NCI-H2029 treated with DMSO at 0.1 percent for 48 hours (cell line): ENCODE results near the gene NEU3.
"Not testable (repeated sequence)": the region's sequence is repeated elsewhere in the genome, so short reads cannot be mapped to it uniquely, and the experiment has no call there.

Experiments used
- DNase-seq: peaks from one replicate; lab custom pipeline; 2025; lab: John Stamatoyannopoulos, UW

The NEU3 gene

GRCh38 chr11:74984730-74985129, 4.0 kb upstream of the NEU3 start:
- no peak for DNase-seq

- DNase-seq: no peak
Observed at GRCh38 chr11:74989260-74989638, 516 bp downstream of the NEU3 start.

GRCh38 chr11:74990150-74990549, 1.4 kb downstream of the NEU3 start:
- DNase-seq: not testable (repeated sequence)

GRCh38 chr11:74990941-74991340, 2.2 kb downstream of the NEU3 start:
- no peak for DNase-seq

DNA sequence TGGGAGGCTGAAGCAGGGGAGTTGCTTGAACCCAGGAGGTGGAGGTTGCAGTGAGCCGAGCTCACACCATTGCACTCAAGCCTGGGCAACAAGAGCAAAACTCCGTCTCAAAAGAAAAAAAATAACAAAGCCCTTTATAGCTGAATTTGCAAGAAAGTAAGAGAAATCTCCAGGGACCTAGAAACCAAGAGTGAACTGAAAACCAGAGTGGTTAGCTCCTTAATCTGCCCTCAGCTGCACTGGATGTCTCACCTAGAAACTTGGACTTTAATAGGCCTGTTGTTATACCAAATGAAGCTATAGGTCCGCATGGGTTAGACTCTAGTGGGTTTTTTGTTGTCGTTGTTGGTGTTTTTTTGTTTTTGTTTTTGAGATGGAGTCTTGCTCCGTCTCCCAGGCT, 4.1 kb downstream of the NEU3 start:
- no peak for DNase-seq

- DNase-seq: no peak
Observed at GRCh38 chr11:75000975-75001354, 12.2 kb downstream of the NEU3 start.

GRCh38 chr11:75001686-75002085, 13.0 kb downstream of the NEU3 start:
- DNase-seq: no peak

DNA sequence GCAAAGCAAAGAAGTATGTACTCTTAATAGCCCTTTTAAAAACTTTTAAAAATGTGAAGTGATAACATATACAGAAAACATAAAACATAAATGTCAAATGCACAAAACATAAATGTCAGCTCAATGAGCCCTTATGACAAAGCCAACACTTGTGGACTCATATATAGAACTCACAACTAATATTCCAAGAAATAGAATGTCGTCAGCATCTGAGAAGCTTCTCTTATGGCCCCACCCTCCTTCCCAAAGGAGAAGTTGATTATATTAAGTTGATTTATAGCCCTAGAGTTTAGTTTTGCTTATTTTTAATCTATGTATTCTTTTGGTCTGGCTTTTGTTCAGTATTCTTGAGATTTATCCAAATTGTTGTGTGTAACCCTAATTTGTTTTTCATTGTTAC, 13.8 kb downstream of the NEU3 start:
- no peak for DNase-seq

DNA sequence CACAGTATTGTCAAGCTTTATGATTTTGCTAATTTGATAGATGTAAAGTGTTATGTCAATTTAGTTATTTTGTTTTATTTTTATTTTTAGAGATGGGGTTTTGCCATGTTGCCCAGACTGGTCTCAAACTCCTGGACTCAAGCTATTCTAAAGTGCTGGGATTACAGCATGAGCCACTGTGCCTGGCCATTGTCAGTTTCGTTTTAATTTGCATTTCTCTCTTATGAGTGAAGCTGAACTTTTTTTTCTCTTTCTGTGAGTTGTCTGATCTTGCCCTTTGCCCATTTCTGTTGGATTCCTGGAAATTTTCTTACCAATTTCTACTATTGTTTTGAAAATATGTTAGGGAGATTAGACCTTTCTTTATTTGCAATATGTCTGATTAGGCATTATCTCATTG, 15.5 kb downstream of the NEU3 start:
- DNase-seq: no peak

- DNase-seq: no peak
Observed at GRCh38 chr11:75011357-75011756, 22.6 kb downstream of the NEU3 start.

DNA sequence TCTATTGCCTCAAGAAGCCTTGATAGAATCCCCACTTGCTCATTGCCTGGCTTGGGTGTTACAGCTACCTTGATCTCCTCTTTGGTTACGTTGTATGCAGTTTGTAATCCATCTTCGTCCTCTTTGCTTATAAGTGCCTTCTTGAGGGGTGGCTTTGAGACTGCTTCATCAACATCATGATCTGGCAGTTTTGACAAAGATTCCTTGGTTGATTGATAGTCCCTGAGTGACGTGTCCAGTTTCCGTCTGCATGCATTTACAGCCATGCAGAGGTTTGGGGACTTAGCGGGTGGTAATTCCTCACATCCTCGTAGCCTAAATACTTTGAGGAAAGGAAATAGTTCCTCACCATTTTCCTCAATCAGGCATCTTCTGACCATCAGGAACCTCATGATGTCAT, 23.1 kb downstream of the NEU3 start:
- DNase-seq: no peak

- no peak for DNase-seq
Observed at GRCh38 chr11:75013051-75013450, 24.3 kb downstream of the NEU3 start.

- no peak for DNase-seq
Observed at GRCh38 chr11:75014129-75014528, 25.4 kb downstream of the NEU3 start.

GRCh38 chr11:75019200-75019599, 30.5 kb downstream of the NEU3 start:
- DNase-seq: not testable (repeated sequence)

GRCh38 chr11:75020328-75020727, 31.6 kb downstream of the NEU3 start:
- DNase-seq: not testable (repeated sequence)

DNA sequence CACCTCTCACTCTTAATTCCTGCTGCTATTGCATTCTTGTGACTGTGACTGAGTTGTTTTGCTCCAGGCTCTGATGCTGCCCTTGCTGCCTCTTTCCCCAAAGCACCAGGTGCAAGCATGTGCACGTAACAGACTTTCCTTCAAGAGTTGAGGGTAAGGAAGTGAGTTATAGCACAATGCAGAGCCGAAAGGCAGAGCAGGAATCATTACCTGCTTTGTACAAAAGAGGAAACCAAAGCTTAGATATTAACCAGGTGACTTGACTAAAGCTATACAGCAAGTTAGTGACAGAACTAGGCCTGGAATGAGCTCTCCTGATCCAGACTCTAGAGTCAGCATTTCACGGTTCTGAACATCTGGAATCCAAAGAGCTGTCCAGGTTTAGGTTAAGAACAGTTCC, 33.6 kb downstream of the NEU3 start:
- DNase-seq: no peak

DNA sequence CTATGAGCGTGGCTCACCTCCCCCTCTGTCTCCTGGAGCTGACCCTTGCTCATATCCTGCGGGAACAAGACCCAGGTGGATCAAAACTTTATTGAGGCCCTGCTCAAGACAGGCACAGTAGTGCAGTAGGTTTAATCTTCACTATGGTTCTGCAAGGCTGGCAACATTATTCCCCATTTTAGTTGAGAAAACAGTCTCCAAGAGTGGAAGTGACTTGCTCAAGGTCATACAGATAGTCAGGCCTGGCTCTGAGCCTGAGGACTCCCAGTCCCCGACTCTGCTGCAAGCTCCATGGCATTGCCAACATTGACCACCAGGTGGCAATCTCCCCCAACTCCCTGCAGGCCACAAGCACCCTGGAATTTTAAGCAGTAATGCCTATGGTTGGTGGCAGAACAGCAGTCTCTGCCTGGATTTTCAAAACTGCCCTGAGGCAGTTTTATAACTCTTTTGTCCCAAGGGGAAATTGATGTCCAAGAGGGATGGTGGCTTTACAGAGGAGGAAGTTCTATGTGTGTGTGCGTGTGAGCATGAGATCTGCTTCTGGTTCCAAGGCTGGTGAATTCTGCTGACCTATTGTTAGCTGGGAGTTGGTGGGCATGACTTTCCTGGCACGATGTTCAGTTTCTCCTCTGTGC, 34.1 kb downstream of the NEU3 start:
- DNase-seq: peak; percentile 23

DNA sequence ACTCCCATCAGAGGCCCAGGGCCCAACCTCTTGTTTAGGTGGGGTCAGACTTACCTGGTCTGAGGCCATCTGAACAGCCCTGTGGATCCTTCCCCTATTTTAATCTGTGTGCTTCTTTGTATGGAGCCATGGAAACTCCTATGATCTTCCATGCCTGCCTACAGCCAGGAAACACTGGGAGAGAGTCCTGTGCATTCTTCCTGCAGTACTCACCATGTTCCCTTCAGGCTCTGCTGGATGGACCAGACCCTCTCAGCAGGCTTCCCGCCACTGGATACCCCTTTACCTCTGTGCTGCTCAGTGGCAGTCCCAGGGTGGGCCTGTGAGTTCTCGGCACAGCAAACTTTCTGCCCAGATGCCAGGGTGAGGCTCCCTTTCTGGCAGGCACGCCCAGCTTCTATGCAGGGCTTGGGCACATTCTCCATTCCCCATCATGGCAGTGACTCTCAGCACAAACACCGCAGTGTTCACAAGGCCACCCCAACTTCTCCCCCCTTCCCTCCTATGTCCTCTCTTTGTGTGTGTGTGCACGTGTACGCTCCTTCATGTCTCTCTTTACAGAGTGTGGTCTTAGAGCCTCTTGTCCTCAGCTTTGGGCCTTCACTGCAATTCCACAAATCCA, 34.8 kb downstream of the NEU3 start:
- no peak for DNase-seq

GRCh38 chr11:75024068-75024449, 35.3 kb downstream of the NEU3 start:
- no peak for DNase-seq

- no peak for DNase-seq
Observed at GRCh38 chr11:75024764-75025211, 36.1 kb downstream of the NEU3 start.

DNA sequence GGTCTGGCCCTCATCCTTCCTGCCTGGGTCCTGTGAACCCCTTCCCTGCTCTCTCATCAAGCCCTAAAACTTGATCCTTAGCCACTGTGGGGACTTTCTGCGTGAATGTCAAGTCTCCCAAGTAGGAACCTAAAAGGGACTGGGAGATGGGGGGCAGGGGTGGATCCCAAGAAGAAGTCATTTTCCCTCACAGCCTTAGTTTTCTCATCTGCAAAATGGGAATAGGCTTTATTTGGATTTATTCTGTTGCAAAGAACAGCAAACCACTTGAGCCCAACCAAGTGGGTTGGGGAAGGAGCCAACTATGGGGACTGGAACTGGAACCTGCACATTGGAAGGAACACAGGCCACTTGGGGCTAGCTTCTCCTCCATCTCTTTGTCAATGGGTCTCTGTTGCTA, 36.8 kb downstream of the NEU3 start:
- no peak for DNase-seq

- DNase-seq: no peak
Observed at GRCh38 chr11:75028321-75028720, 39.6 kb downstream of the NEU3 start.

DNA sequence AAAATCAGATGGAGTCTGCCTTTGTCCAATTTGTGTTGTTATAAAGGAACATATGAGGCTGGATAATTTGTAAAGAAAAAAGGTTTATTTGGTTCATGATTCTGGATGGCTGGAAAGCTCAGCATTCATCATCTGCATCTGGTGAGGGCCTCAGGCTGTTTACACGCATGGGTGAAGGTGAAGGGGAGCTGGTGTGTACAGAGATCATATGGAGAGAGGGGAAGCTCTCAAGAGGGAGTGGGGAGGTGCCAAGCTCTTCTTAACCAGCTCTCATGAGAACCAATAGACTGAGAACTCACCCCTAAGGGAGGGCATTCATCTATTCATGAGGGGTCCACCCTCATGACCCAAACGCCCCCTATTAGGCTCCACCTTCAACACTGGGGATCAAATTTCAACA, 40.0 kb downstream of the NEU3 start:
- DNase-seq: no peak
